HFFc6 (cell line): ENCODE data around the gene USP24. TPM values are rescaled to one million over a fixed set of nuclear protein-coding genes. Genes with fewer than 3 reads are reported as not detected.

Experiments used
- DNase-seq: peaks from one replicate; pipeline ENCODE4 v3.0.0-alpha.2; 2018
- H3K27ac Mint-ChIP-seq: 2 replicates; pipeline ENCODE4 v1.8.0; 2020; ENCODE audit warnings: mild to moderate bottlenecking, mixed read lengths
- H3K27me3 Mint-ChIP-seq: 2 replicates; pipeline ENCODE4 v1.8.0; 2021; ENCODE audit warnings: mild to moderate bottlenecking, moderate library complexity, mixed read lengths; ENCODE audit not compliant: insufficient read depth
- H3K36me3 Mint-ChIP-seq: 2 replicates; pipeline ENCODE4 v1.8.0; 2021; ENCODE audit warnings: low read depth, mixed read lengths
- H3K4me1 Mint-ChIP-seq: 2 replicates; pipeline ENCODE4 v1.8.0; 2020; ENCODE audit warnings: low read depth, mixed read lengths
- H3K4me3 Mint-ChIP-seq: 2 replicates; pipeline ENCODE4 v1.8.0; 2020; ENCODE audit warnings: mild to moderate bottlenecking, moderate library complexity, mixed read lengths
- H3K9me3 Mint-ChIP-seq: 2 replicates; pipeline ENCODE4 v1.8.0; 2020; ENCODE audit warnings: mild to moderate bottlenecking, mixed read lengths
- CTCF ChIP-seq: fragments of 200-600 bp; sonication (generic); IDR thresholded peaks from 2 replicates; pipeline ENCODE4 v1.5.0; 2021; ENCODE audit warnings: antibody characterized with exemption, mild to moderate bottlenecking
- total RNA-seq, 6 experiments: library from RNA; stranded (reverse); fragmentation: NEBNext Ultra II Directional; extraction: Animal tissue kit (Norgen Biotek cat#: 25700); gene quantifications; 2 replicates in 1 of 6; 3 replicates in 5 of 6; pipeline ENCODE4 v1.2.3, GENCODE V29; 2021

Gene USP24
- total RNA-seq, 6 experiments from 2014 or later = 22.5 to 27.8 (median 25.0) TPM

- Mint-ChIP-seq H3K36me3 (peaks cover 14% of the 10 kb centered on the region), H3K4me3 (no peak overlapping the region), H3K4me1 (peaks cover 15% of the 10 kb centered on the region), H3K9me3 (no peaks in the 10 kb centered on the region), H3K27ac (no peak overlapping the region), H3K27me3 (peaks cover 2% of the 10 kb centered on the region; the same call in 1 of the 2 replicates)
- no peak for DNase-seq
- no peak for TF ChIP-seq CTCF
Observed at GRCh38 chr1:55081905-55082296, 133.3 kb downstream of the USP24 start.

GRCh38 chr1:55081188-55081904 is 133.8 kb downstream of the USP24 start:
- Mint-ChIP-seq H3K9me3 (no peaks in the 10 kb centered on the region), H3K36me3 (peaks cover 14% of the 10 kb centered on the region), H3K4me1 (peaks cover 15% of the 10 kb centered on the region), H3K4me3 (no peak overlapping the region), H3K27ac (peak overlapping the region; percentile 10; the same call in 1 of the 2 replicates), H3K27me3 (peaks cover 2% of the 10 kb centered on the region; the same call in 1 of the 2 replicates)
- no peak for TF ChIP-seq CTCF
- DNase-seq = peak; percentile 36

- TF ChIP-seq CTCF = no peak
Observed at GRCh38 chr1:55079651-55080050, 135.5 kb downstream of the USP24 start.

GRCh38 chr1:55078470-55078869 is 136.7 kb downstream of the USP24 start:
- no peak for DNase-seq
- no peak for TF ChIP-seq CTCF
- H3K9me3 Mint-ChIP-seq = no peaks in the 10 kb centered on the region
- no peak overlapping the region for H3K27ac Mint-ChIP-seq
- H3K4me1 Mint-ChIP-seq = peaks cover 15% of the 10 kb centered on the region
- peaks cover 2% of the 10 kb centered on the region for H3K27me3 Mint-ChIP-seq
- H3K36me3 Mint-ChIP-seq = peaks cover 21% of the 10 kb centered on the region
- H3K4me3 Mint-ChIP-seq = no peak overlapping the region

More at GRCh38 chr1:55079651-55080050, 135.5 kb downstream of the USP24 start:
- no peak for DNase-seq
- H3K9me3 Mint-ChIP-seq = no peaks in the 10 kb centered on the region
- no peak overlapping the region for H3K4me3 Mint-ChIP-seq
- H3K4me1 Mint-ChIP-seq = peaks cover 15% of the 10 kb centered on the region
- no peak overlapping the region for H3K27ac Mint-ChIP-seq
- peaks cover 21% of the 10 kb centered on the region for H3K36me3 Mint-ChIP-seq
- H3K27me3 Mint-ChIP-seq = peaks cover 2% of the 10 kb centered on the region

- no peak for TF ChIP-seq CTCF
- Mint-ChIP-seq H3K4me3 (no peak overlapping the region), H3K9me3 (no peaks in the 10 kb centered on the region), H3K36me3 (peaks cover 32% of the 10 kb centered on the region), H3K4me1 (peaks cover 8% of the 10 kb centered on the region), H3K27ac (no peak overlapping the region), H3K27me3 (peaks cover 2% of the 10 kb centered on the region)
- DNase-seq = no peak
Observed at GRCh38 chr1:55076356-55076755, 138.8 kb downstream of the USP24 start.
